Measurements from ENCODE around the gene RPS6KA2.

RPS6KA2 gene

DNA sequence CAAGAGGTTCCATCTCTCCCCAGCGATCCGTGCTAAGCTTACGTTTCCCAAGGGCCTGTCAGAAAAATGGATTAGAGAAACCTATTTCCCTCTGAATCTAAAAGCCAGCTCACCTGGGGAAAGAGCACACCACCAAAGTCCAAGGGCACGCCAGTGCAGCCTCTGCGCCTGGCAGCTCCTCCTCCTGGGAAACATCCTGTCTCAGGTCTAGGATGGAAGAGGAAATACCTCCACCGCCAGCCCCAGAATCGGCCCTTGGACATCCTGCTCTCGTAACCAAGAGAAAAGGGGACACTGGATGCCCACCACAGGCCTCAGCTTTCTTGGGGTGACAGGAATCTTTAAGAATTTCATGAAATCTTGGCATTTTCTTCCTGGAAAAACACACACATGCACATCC lies 59.2 kb downstream of the RPS6KA2 start:
- no peak for DNase-seq

DNA sequence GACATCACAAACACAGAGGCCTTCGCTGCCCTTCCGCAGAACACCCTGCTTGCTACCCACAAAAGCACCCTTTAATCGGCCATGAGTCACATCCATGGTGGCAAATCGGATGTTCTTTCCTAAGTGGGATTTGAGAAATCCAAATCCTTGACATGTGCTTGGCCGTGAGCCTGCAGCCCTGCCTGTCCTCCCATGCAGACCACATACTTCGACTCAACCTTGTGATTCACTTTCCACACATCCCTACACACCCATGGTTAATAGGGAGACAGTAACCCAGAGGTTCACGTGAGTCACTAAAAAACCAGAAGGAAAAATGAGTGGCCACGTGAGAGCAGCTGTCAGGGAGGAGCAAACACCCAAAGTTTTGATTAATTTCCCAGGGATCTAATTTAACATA lies 59.9 kb downstream of the RPS6KA2 start:
- no peak for DNase-seq

DNA sequence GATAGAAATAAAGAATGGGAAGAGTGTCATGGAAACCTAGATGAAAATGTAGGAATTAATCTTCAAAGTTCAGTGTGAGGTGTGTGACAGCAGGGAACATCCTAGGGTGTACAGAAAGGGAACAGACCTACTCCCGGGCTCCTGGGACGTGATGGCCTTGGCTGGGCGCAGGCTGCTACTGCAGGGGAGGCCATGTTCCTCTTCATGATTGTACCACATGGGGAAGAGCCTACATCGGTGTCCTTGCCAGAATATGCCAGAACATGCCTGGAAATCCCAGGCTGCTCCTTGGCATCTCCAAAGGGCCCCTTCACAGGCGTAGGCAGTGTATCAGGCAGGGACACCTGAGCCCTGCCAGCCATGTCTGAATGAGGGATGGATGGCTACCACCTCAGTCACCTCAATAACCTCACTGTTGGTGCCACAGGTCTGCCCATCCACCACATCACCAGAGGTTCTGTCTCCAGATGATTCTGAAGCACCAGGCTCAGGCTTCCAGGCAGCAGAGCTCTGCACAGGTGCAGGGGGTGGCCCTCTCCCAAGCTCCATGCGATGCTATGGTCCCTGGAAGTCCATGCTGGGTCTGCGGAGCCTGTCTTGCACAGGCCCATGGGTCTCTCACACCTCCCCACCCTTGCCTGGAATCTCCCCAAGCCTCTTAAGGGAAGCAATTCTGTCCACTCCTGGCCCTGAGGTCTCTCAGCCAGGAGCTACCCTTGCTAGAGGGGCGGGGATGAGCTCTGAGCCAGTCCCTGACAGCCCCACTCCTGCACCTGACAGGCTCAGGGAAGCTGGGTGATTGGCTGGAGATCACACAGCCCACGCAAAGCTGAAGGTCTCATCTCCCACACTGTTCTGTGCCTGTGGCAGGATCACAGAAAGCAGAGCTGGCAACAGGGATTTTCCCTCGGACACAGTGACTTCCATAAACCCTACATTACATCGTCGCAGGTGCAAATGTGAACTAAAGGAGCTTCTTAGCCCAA lies 60.7 kb downstream of the RPS6KA2 start:
- no peak for DNase-seq

- no peak for DNase-seq
Measured at GRCh38 chr6:166565084-166565967, 61.7 kb downstream of the RPS6KA2 start.

DNA sequence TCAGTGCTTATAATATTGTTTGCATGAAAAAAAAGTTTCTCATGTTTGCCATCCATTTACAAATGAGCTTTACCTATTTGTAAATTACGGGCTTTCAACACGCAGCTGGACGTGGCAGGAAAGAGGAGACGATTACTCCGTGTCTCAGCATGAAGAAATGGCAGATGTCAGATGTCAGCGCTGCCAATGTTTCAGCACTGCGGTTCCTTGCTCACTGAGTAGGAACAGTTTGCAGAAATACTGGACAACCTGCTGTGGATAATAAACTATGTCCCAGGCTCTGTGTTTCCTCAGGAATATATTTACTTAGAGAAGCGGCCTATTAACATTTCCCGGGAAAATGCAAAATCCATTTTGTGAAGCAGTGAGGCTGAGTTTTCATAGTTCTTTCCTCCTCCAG lies 63.2 kb downstream of the RPS6KA2 start:
- no peak for DNase-seq

DNA sequence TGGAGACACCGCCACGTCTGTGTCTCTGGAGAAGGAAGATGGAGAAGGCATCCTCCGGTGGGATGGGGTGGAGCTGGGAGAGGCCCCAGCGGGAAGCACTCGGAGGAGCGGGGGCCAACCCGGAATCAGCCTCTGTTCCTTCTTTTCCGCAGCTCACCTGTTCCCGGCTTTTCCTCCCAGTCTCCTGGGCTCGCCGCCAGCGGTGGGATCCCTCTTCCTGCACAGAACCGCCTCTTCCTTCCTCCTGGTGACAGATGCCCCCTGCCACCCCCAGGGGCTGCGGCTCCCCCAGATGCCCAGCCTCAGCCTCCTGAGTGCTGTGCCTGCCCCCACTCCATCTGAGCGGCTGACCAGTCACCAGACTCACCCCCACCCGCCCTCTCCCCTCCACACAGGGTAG lies 63.9 kb downstream of the RPS6KA2 start:
- DNase-seq, result no peak

DNA sequence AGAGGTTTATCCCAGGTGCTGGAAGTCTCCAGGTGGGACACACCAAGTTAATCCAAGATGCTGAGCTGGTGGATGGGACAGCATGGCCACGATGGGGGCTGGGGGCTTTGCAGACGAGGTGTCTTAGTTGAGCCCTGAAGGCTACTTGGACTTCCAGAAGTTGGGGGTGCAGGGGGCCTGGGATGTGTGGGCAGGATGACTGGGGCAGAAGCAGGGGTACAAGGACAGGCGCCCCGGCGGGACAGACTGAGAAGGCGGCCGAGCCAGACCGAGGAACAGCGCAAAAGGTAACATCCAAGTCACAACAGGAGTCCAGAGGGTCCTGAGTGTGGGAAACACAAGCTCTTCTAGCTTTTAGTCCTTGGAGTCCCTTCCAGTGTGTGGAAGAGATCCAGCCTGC lies 64.3 kb downstream of the RPS6KA2 start:
- DNase-seq, result no peak

DNA sequence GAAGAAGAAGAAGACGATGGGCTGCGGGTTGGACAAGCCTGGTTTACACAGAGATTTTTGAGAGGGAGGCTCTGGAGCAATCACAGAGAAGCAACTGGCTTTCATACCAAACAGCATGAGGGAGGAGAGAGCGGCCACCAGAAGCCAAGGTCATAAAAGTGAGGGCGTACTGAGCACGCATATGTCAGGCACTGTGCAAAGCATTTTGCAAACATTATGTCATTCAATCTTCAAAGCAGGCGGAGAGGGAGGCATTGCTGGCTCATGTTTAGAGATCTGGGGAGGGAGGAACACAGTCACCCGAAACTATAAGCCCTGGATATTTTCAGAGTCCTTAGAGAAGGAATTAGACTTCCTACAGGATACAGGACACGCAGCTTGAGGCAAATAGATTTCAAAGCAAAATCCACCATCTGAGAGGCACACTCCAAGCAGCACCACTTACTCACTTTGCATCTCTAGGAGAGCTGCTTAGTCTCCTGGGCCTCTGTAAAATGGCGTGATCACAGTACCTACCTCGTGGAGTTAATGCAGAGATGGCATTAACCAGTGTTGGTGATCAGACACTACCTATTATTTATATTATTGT lies 65.2 kb downstream of the RPS6KA2 start:
- no peak for DNase-seq

GRCh38 chr6:166560222-166560621 lies 66.8 kb downstream of the RPS6KA2 start:
- no peak for DNase-seq

DNA sequence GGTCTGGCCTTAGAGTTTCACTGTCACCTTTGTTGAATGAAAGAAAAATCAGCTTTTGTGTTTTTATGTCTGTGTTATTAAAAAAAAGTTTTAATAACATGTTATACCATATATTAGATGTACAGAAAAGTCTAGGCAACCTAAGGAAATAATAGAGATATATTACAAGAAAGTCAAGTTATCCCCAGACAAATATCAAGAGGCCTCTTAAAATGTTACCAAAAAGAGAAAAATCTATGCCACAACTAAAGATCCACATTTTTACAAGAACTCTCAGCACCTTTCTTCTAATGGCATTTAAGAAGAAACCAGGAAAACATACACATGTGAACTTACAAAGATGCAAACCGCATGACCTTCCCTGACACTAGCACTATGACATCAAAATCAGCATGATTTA lies 67.4 kb downstream of the RPS6KA2 start:
- no peak for DNase-seq

DNA sequence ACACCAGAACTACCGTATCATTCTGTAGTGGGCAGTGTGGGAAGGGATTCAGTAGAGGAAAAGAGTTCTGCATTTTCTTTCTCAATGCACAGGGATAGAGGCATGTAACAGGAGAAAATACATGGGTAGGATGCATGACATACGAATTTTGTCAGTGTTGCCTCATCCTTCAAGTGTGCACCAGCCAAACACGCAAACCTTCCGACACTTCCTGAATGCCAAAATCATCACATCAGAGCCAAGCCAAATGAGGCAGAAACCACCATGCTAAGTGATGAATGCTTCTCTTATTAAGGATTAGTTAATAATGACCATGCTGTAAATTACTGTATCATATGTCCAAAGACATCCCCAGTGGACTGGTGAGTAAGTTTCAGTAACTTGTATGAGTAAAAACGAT lies 67.8 kb downstream of the RPS6KA2 start:
- no peak for DNase-seq

GRCh38 chr6:166558156-166559005 lies 68.7 kb downstream of the RPS6KA2 start:
- DNase-seq, result no peak

DNA sequence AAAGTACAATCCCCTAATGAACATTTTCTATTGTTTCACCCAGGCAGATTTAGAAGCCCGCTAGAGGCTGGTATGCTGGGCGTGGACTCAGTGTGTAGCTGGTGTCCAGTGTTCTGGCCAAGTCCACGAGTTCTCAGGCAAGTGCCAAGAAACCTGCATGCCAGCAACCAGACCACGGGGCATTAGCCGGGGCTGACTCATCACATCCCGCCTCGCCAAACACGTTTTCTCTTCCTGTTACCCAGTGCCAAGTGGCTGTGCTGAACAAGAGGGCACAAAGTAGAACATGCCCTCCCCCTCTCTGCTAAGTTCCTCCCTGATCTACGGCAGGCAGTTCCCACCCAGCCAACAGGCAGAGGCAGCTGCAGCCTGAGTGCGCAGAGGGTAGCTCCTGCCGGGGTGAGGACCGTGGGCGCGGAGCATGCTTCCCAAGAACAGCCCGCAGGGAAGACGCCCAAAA lies 70.2 kb downstream of the RPS6KA2 start:
- DNase-seq, result peak; percentile 94

DNA sequence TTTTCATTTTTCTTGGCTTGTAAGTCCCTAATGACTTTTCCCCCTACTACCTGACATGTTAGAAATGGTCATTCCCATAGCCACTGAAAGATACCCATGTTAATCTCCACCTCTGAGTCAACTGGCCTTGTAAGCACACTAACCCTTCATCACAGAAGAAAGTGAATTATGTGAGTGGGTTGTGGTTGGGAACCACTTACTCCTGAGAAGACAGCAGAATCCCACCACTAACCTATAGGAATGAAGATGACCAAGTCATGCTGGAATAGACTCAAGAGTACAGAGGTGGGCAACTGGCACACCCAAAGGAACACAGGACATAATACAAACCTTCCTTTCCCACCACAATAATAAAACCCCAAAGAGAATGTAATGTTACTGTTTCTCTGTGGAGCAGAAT lies 70.7 kb downstream of the RPS6KA2 start:
- DNase-seq, result no peak

DNA sequence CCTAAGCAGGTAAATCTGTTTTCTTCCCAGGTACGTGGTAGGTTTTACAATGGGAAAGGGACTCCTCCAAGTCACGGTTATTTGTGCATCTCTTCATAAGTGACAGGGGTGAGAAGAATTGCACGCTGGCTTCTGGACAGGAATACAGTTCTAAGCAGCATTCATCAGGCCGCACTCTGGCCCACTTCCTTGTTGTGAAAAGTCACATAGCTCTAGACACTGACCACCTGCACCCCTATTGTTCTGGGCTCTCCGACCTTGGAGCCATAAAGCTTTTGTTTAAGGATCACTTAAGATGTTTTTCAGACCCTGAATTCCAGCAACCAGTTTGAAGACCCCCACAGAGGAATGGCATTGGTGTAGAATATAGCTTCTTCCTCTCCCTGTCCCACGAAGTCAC lies 72.0 kb downstream of the RPS6KA2 start:
- DNase-seq, result no peak

DNA sequence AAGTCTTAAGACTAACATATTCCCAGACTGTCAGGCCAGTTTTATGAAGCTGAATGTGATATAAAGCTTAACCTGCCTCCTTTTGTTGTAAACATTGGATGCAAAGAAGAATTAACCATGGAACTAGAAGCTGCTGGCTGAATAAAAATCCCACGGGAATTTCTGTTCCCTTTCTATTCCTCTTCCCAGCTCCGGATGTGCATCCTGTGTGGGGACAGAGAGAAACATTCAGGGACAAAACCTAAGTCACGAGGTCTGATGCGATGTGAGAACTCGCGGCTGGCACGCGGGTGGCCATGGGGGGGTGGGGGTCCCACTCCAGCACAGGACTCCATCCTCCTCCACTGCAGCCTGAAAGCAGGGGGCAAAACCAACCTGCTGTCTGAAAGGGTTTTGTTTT lies 72.7 kb downstream of the RPS6KA2 start:
- DNase-seq, result no peak

GRCh38 chr6:166553563-166554271 lies 73.3 kb downstream of the RPS6KA2 start:
- no peak for DNase-seq

- DNase-seq, result no peak
Measured at GRCh38 chr6:166552600-166552999, 74.5 kb downstream of the RPS6KA2 start.

DNA sequence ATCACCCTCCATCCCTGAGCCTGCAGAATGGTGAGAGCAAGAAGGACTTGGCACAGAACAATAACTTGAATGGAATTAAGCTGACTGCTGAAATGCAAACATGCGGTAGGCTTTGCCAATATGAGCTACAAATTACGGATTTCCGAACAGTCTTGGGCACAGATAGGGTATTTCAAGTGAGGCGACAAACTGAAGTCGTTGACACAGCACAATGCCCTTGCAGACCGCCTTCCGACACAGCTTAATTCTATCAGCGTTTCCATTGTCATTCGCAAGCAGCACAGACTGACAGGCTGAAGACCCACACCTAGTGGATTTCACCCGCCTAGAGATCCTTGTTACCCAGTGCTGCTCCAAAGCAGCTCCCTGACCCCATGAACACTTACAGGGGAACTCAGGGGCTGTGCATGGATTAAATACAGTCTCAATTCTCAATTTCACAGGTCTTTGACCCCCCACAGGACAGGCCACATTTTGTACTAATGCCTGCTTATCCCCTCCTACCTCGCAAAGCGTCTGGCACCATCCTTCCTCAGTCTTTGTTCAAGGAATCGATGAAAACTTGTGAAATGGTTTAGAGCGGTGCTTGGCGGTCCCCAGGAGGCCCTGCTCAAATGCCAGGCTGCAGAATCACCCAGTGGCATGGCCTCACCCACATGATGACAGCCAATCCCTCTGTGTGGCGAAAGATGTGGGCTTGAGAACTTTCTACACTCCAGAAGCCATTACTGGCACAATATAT lies 75.1 kb downstream of the RPS6KA2 start:
- DNase-seq, result no peak

- DNase-seq, result no peak
Measured at GRCh38 chr6:166546653-166547052, 80.4 kb downstream of the RPS6KA2 start.

All from NCI-H2029 (cell line).